HG03520 (cell line): ENCODE measurements around the gene MYL10.

Experiments
- ATAC-seq: cut with Tn5 transposase; IDR thresholded peaks from one replicate; pipeline ENCODE4 v1.9.1; 2021; ENCODE audit warnings: mild to moderate bottlenecking, moderate library complexity; ENCODE audit not compliant: unreplicated experiment

Gene MYL10

DNA sequence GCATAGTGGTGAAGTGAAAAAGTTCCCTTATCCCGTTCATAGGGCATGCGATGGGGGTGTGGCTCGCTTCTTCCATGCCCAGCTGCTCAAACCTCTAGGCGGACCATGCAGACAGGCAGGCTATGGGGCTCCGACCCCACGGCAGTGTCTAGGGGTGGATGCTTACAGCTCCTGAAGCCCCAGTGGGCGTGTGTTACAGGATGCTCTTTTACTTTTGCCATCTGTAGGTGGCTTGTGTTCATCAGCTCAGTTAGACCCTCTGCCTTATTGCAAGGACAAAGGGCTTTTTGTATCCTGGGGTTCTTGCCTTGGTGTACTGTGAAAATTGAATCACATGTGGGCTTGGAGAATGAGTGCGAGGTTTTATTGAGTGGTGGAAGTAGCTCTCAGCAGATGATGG is at the start of gene MYL10:
MYL10 (minus strand) TSS at position 126 of the 400 bp plus-strand sequence. CDS start 178 bp downstream, outside the sequence.
- ATAC-seq: no peak

GRCh38 chr7:101678658-101679057 is 49.6 kb upstream of the MYL10 start:
- ATAC-seq: no peak

DNA sequence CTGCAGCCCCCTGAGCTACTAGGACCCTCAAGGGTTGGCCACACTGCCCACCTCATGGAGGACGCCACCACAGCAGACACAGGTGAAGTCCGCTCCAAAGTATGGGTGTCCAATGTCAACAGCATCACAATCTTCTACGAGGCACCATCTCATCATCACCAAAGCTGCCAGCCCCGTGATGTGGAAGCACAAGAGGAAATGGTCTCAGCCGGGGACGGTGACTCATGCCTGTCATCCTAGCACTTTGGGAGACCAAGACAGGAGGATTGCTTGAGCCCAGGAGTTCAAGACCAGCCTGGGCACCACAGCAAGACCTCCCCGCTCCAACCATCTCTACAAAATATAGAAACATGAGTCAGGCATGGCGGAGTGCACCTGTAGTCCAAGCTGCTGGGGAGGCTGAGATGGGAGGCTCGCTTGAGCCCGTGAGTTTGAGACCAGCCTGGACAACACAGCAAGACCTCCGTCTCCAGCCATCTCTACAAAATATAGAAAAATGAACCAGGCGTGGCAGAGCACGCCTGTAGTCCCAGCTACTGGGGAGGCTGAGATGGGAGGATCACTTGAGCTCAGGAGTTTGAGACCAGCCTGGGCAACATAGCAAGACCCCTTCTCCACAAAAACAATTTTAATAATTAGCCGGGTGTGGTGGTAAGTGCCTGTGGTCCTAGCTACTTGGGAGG is 48.8 kb upstream of the MYL10 start:
- no peak for ATAC-seq

GRCh38 chr7:101677391-101677790 is 48.3 kb upstream of the MYL10 start:
- no peak for ATAC-seq

DNA sequence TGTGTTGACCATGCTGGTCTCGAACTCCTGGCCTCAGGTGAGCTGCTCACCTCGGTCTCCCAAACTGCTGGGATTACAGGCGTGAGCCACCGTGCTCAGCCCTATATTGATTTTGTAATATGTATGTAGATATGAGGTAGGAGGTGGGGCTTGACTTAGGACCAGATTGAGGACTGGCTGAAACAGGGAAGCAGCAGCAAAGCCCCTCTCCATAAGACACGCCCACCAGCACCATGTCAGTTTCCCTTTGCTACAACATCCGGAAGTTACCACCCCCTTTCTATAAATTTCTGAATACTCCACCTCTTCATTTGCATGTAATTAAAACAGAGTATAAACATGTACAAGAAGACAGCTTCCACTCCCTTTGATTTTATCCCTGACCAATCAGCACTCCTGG is 47.9 kb upstream of the MYL10 start:
- ATAC-seq: no peak

DNA sequence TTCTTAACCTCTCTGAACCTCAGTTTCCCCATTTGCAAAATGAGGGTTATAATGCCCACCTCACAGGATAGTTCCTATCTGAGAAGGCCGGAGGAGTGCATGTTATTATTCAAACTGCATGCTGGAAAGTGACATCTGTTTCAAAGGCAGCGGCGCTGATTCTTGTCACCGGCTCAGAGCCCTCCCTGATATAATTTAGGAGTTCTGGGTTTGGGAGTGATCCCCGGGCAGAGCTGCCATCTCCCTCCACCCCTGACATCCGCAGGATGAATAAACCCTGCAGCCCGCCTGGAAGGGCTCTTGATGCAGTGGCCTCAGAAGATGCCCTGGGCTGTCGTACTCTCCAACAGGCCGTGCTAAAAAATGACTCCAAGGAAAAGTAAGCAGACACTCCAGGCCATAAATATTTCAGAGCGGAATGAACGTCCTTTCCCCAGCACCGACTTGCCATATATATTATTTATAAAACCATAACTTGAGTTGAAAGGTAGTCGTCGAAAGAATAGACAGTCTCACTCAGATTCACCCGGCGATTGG is 47.0 kb upstream of the MYL10 start:
- no peak for ATAC-seq

- no peak for ATAC-seq
Measured at GRCh38 chr7:101674439-101674838, 45.3 kb upstream of the MYL10 start.

GRCh38 chr7:101673951-101674350 is 44.9 kb upstream of the MYL10 start:
- ATAC-seq: no peak

GRCh38 chr7:101673315-101673714 is 44.2 kb upstream of the MYL10 start:
- ATAC-seq: no peak

- no peak for ATAC-seq
Measured at GRCh38 chr7:101671371-101672356, 42.6 kb upstream of the MYL10 start.

GRCh38 chr7:101669307-101669706 is 40.2 kb upstream of the MYL10 start:
- no peak for ATAC-seq

DNA sequence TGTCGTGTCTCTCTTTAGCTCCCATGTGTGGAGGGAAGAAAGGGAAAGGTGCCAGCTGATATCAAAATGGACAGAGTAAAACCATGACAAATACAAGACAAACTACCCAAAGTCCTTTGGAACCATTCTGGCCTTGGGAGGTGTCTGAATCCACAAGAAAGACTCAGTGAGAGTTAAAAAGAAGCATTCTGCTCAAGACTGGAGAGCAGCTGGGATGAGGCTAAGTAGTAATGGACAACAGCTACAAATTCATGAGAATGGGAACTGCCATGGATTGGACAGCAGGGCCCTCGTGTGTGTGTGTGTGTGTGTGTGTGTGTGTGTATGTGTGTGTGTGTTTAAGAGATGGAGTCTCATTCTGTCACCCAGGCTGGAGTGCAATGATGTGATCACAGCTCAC is 39.6 kb upstream of the MYL10 start:
- no peak for ATAC-seq

GRCh38 chr7:101667920-101668319 is 38.8 kb upstream of the MYL10 start:
- ATAC-seq: no peak

GRCh38 chr7:101667399-101667798 is 38.3 kb upstream of the MYL10 start:
- no peak for ATAC-seq

DNA sequence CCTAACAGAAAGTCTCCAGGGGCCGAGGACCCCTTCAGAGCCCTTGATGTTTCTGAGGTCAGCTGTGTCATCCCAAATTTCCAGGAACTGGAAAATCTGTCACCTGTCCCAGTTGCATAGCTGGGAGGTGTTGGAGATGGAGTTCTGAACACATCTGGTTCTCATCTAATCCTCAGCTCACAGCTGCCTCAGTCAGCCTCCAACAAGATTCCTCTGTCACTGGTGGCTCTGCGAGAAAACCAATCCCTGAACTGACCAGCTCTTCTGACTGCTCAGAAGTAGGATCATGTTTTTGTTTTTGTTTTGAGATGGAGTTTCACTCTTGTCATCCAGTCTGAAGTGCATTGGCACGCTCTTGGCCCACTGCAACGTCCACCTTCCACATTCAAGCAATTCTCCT is 37.6 kb upstream of the MYL10 start:
- ATAC-seq: no peak

GRCh38 chr7:101666293-101666692 is 37.2 kb upstream of the MYL10 start:
- ATAC-seq: no peak

GRCh38 chr7:101664893-101665471 is 35.9 kb upstream of the MYL10 start:
- no peak for ATAC-seq

GRCh38 chr7:101664436-101664835 is 35.3 kb upstream of the MYL10 start:
- no peak for ATAC-seq

GRCh38 chr7:101663747-101664146 is 34.7 kb upstream of the MYL10 start:
- ATAC-seq: no peak

DNA sequence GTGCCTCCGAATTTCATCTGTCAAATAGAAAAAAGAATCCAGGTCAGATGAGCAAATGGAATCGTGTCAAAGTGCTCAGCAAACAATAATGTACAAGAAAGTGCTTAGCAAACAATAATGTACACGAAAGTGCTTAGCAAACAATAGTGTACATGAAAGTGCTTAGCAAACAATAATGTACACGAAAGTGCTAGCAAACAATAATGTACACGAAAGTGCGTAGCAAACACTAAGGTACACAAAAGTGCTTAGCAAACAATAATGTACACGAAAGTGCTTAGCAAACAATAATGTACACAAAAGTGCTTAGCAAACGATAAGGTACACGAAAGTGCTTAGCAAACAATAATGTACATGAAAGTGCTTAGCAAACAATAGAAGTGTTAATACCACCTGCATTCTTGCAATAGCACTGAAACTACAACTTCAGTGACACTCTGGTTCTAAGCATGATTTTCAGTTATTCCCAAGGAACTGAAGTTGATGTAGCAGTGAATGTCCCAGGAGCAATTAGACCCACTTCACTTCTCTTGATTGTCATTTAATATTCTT is 33.4 kb upstream of the MYL10 start:
- no peak for ATAC-seq

- no peak for ATAC-seq
Measured at GRCh38 chr7:101659706-101660105, 30.6 kb upstream of the MYL10 start.
